Epithelial cell of proximal tubule (primary cell): ENCODE measurements around the gene ARL15. TPM values are rescaled to one million over a fixed set of nuclear protein-coding genes. Genes with fewer than 3 reads are reported as not detected.
A peak's percentile ranks its signal among the peaks of the same experiment; 100 is the strongest.

Experiments used
- DNase-seq: peaks from one replicate; pipeline ENCODE4 v3.0.0-alpha.2; 2011; ENCODE audit warnings: low read depth
- H3K4me3 ChIP-seq: 2 replicates; pipeline ENCODE4 v1.5.1; 2011; ENCODE audit warnings: low read depth, mild to moderate bottlenecking, low read length
- total RNA-seq: library from RNA; depleted of rRNA; stranded (reverse); fragments of >200 nt; gene quantifications from 2 replicates; pipeline ENCODE4 v1.2.3, GENCODE V29; 2015
- TF ChIP-seq, protein P1 (sequence below): conservative IDR thresholded peaks from 2 replicates; pipeline ENCODE4 v1.5.1; 2012; ENCODE audit warnings: low read depth, mild to moderate bottlenecking, low read length

Gene ARL15
- total RNA-seq, 1 donor from 2014 or later, result 1.9 TPM

GRCh38 chr5:54313311-54314270 lies 3.2 kb upstream of the ARL15 start:
- DNase-seq, result no peak
- TF ChIP-seq, protein P1, sequence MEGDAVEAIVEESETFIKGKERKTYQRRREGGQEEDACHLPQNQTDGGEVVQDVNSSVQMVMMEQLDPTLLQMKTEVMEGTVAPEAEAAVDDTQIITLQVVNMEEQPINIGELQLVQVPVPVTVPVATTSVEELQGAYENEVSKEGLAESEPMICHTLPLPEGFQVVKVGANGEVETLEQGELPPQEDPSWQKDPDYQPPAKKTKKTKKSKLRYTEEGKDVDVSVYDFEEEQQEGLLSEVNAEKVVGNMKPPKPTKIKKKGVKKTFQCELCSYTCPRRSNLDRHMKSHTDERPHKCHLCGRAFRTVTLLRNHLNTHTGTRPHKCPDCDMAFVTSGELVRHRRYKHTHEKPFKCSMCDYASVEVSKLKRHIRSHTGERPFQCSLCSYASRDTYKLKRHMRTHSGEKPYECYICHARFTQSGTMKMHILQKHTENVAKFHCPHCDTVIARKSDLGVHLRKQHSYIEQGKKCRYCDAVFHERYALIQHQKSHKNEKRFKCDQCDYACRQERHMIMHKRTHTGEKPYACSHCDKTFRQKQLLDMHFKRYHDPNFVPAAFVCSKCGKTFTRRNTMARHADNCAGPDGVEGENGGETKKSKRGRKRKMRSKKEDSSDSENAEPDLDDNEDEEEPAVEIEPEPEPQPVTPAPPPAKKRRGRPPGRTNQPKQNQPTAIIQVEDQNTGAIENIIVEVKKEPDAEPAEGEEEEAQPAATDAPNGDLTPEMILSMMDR, result no peak
- no peak overlapping the region for H3K4me3 ChIP-seq

DNA sequence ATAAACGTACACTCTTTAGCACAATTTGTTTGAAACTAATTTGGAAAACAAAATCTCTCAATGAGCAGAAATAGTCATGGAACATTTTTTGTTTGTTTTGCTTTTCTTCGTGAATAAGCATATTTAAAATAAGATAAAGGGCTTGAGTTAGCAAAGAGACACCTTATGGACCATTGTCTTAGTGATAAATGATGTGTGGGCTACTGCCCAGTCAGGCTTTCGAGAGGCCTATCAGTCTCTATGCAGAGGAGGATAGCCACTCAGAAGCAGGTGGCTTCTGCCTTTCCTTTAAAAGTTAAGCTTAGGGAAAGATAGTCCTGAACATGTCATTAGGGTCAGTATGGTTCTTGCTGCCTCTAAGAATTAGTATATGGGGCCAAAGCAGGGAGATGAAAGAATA lies 2.1 kb upstream of the ARL15 start:
- DNase-seq, result no peak
- no peak overlapping the region for H3K4me3 ChIP-seq
- TF ChIP-seq, protein P1, result no peak

- H3K4me3 ChIP-seq, result peak overlapping the region; percentile 79
- TF ChIP-seq, protein P1, result no peak
- no peak for DNase-seq
These were observed 854 bp upstream of the ARL15 start for GRCh38 chr5:54311176-54311677.

DNA sequence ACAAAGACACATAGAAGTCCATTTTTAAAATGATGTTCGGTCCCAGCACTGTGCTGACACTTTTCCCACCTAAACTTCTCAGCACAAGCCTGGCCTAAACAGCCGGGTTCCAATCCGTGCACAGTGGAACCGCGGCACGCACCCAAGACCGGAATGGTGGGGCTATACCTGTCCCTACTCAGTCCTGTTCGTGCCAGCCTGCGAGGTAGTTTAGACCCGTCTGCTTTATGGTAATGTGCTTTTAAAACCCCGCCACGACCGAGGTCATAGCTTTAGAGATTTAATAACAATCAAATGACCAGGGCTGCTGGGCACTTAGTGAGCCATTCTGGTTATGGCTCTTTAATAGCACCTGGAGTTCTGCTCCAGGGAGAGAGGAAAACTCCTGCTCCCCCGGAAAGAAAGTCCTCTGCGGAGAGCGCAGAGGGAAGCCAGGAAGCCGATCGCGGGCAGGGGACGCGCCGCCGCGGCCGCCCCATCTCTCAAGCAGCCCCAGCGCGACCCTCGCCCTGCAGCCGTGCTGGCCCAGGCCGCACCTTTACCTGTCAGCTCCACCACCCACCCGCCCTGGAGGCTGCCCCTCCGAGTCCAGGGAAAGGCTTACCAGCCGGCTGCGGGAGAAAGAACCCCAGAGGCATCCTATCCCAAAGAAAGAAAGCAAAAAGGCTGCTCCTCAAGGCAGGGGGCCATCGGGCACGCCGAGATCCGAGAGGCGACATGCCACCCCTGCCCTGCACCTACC lies 511 bp downstream of the ARL15 start:
- peak overlapping the region; percentile 79 for H3K4me3 ChIP-seq
- DNase-seq, result no peak
- TF ChIP-seq, protein P1, result no peak

- TF ChIP-seq, protein P1, result no peak
- H3K4me3 ChIP-seq, result peak overlapping the region; percentile 79
- DNase-seq, result no peak
These were observed 1.1 kb downstream of the ARL15 start for GRCh38 chr5:54309276-54309675.

DNA sequence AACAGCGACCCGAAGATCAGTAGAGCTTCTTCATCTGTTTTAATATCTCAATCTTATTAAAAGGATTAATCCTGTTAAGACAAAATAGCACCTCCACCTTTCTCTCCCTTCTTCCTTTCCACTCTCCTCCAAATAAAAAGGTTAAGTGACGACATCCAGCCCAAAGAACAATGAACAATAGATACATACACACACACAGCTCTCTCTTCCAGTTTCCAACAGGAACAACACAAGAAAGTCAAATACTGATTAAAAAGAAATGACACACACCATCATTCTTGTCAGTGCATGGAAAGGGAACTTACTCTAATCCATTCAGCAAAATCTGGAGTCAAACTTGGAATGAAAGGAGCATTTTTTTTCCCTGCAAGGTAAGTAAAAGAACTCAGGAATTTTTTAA lies 2.8 kb downstream of the ARL15 start:
- TF ChIP-seq, protein P1, result no peak
- no peak overlapping the region for H3K4me3 ChIP-seq
- no peak for DNase-seq
